HepG2 (cell line): ENCODE data around the gene DNTTIP2. TPM values are rescaled to one million over a fixed set of nuclear protein-coding genes. Genes with fewer than 3 reads are reported as not detected.

Source experiments
- AGO2 ChIP-seq: fragments of 200-400 bp; formaldehyde crosslinking; optimal IDR thresholded peaks from 2 replicates; pipeline ENCODE3; 2017; ENCODE audit warnings: mild to moderate bottlenecking, low read depth, low read length, moderate library complexity
- CBX5 ChIP-seq: sonication (generic); formaldehyde crosslinking; IDR thresholded peaks from 2 replicates; pipeline ENCODE4 v1.4.0; 2020; ENCODE audit warnings: missing genetic modification reagents, borderline replicate concordance
- CCDC6 ChIP-seq: sonication (generic); formaldehyde crosslinking; IDR thresholded peaks from 2 replicates; pipeline ENCODE4 v1.8.1; 2022; ENCODE audit warnings: mild to moderate bottlenecking, missing genetic modification reagents, moderate library complexity
- CREB1 ChIP-seq, 2 experiments: fragments of 450-650 bp in 1 of 2; IDR thresholded peaks; 2 replicates each; pipeline ENCODE4 v1.6.1; 2016 to 2017; ENCODE audit warnings: control low read depth in 1 of 2, mild to moderate bottlenecking in 1 of 2, missing compliant biosample characterization in 1 of 2, missing genetic modification characterization in 1 of 2
- GLI4 ChIP-seq: sonication (generic); formaldehyde crosslinking; IDR thresholded peaks from 2 replicates; pipeline ENCODE4 v1.5.1; 2020; ENCODE audit warnings: missing genetic modification reagents, mild to moderate bottlenecking, moderate library complexity, borderline replicate concordance
- GTF2F1 ChIP-seq: fragments of 150-350 bp; IDR thresholded peaks from 2 replicates; pipeline ENCODE4 v1.6.1; 2014; ENCODE audit warnings: low read length
- HMG20A ChIP-seq: IDR thresholded peaks from 2 replicates; pipeline ENCODE4 v1.6.1; 2016; ENCODE audit warnings: borderline replicate concordance
- MTF1 ChIP-seq: sonication (generic); formaldehyde crosslinking; IDR thresholded peaks from 2 replicates; pipeline ENCODE4 v1.5.0; 2020; ENCODE audit warnings: missing genetic modification reagents
- SATB2 ChIP-seq: sonication (generic); formaldehyde crosslinking; IDR thresholded peaks from 2 replicates; pipeline ENCODE4 v1.5.0; 2020; ENCODE audit warnings: missing genetic modification reagents
- ZBTB20 ChIP-seq: sonication (generic); formaldehyde crosslinking; IDR thresholded peaks from 2 replicates; pipeline ENCODE4 v1.8.1; 2023; ENCODE audit warnings: missing genetic modification reagents, low read depth, mild to moderate bottlenecking, borderline replicate concordance
- ZBTB7B ChIP-seq: sonication (generic); formaldehyde crosslinking; IDR thresholded peaks from 2 replicates; pipeline ENCODE4 v1.4.0; 2020; ENCODE audit warnings: missing genetic modification reagents
- ZFP37 ChIP-seq: sonication (generic); formaldehyde crosslinking; IDR thresholded peaks from 2 replicates; pipeline ENCODE4 v1.4.0; 2020; ENCODE audit warnings: missing genetic modification reagents, borderline replicate concordance
- ZKSCAN1 ChIP-seq: fragments of 150-350 bp; IDR thresholded peaks from 2 replicates; pipeline ENCODE4 v1.6.1; 2014; ENCODE audit warnings: low read length
- ZNF317 ChIP-seq: sonication (generic); formaldehyde crosslinking; IDR thresholded peaks from 2 replicates; pipeline ENCODE4 v1.5.0; 2020; ENCODE audit warnings: mild to moderate bottlenecking, missing genetic modification reagents
- ZNF543 ChIP-seq: sonication (generic); formaldehyde crosslinking; IDR thresholded peaks from 2 replicates; pipeline ENCODE4 v1.4.0; 2020; ENCODE audit warnings: mild to moderate bottlenecking, missing genetic modification reagents
- ZNF562 ChIP-seq: sonication (generic); formaldehyde crosslinking; IDR thresholded peaks from 2 replicates; pipeline ENCODE4 v1.8.0; 2022; ENCODE audit warnings: missing genetic modification reagents, borderline replicate concordance
- polyA plus RNA-seq, 8 experiments: library from polyadenylated mRNA; depleted of rRNA in 3 of 8; stranded (reverse) in 7 of 8; unstranded in 1 of 8; fragments of >200 nt; fragmentation: Illumina TruSeq in 4 of 8; extraction: Trizol in 4 of 8; gene quantifications; 2 replicates each; pipeline versions ENCODE4 v1.2.1 to v1.2.3, GENCODE V29; 2011 to 2016; ENCODE audit warnings: low read depth in 4 of 8, missing spikeins in 1 of 8, mixed read lengths in 1 of 8; ENCODE audit not compliant: insufficient read depth in 1 of 8
- total RNA-seq, 5 experiments: library from RNA; depleted of rRNA; stranded (reverse); fragments of >200 nt; fragmentation: Illumina TruSeq; extraction: Trizol; gene quantifications; 2 replicates each; pipeline ENCODE4 v1.2.3, GENCODE V29; 2016; ENCODE audit warnings: low read depth in 1 of 5
- TF ChIP-seq, protein P1 (sequence below): sonication (generic); formaldehyde crosslinking; IDR thresholded peaks from 2 replicates; pipeline ENCODE4 v1.9.0; 2021; ENCODE audit warnings: missing genetic modification reagents, borderline replicate concordance
- TF ChIP-seq, protein P2 (sequence below): sonication (generic); formaldehyde crosslinking; IDR thresholded peaks from 2 replicates; pipeline ENCODE4 v1.8.1; 2023; ENCODE audit warnings: missing genetic modification reagents, inconsistent platforms, borderline replicate concordance
- TF ChIP-seq, protein P3 (sequence below), 2 experiments: sonication (generic) in 1 of 2; formaldehyde crosslinking in 1 of 2; IDR thresholded peaks; 2 replicates each; pipeline versions ENCODE4 v1.4.0 to v1.6.1; 2018 to 2020; ENCODE audit warnings: missing genetic modification reagents in 2 of 2, borderline replicate concordance in 1 of 2, low read depth in 1 of 2, mild to moderate bottlenecking in 1 of 2, missing biosample characterization in 1 of 2
- TF ChIP-seq, protein P4 (sequence below): sonication (generic); formaldehyde crosslinking; IDR thresholded peaks from 2 replicates; pipeline ENCODE4 v1.5.1; 2020; ENCODE audit warnings: missing genetic modification reagents, mild to moderate bottlenecking, borderline replicate concordance

Gene DNTTIP2
- total and polyA plus RNA-seq, 2 of the 13 experiments (the other 11 are each of a cell fraction or from before 2014, with no cell fraction given): 11.4 to 63.3 TPM

DNA sequence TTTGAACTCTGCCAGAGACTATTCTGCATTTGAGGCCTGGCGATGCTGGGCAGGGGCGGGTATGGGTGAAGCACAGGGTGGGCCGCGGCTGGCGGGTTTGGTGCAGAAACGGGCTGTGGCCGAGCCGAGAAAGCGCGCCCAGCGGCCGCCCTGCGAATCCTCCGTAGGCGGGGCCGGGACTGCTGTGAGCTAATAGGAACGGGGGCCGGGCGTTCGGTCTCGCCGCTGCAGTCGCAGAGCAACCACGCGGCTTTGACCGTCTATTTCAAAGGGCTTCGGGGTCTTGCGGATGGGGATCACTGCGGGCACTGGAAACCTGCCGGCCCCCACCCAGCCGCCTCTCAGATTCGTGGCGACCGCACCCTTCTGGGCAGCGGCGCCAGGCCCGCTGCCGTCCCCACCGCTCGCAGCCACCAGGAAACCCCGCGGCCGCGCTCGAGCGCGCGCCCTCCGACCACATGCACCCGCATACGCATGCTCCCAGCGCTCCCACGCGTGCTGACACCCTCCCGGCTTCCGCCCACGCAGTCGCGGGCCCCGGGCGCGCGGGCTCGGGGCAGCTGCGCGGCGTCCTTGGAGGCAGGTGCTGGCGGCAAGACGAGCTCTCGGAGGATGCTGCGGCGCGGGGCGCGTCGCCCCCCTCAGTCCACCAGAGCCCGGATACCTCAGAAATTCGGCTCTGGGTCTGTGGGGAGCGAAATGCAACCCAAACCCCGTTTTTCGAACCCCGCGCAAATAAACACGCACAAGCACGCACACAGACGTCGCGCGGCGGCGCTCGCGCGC is 32.6 kb downstream of the DNTTIP2 start (continued):
- TF ChIP-seq CCDC6 (no peak), CREB1 (IDR thresholded peaks at IDR 0.05) (no peak), CREB1 (CRISPR knock-in tag; IDR thresholded peaks at IDR 0.05) (no peak), SATB2 (CRISPR knock-in tag) (no peak; the same call in 1 of the 2 replicates), ZBTB20 (peak; percentile 37; the same call in 1 of the 2 replicates), ZFP37 (CRISPR knock-in tag) (no peak), ZNF562 (no peak), ZBTB7B (CRISPR knock-in tag) (peak; percentile 79; the same call in 1 of the 2 replicates), HMG20A (CRISPR knock-in tag) (no peak), GLI4 (CRISPR knock-in tag) (no peak; the same call in 1 of the 2 replicates), ZNF543 (CRISPR knock-in tag) (peak; percentile 40; the same call in 1 of the 2 replicates), GTF2F1 (no peak), AGO2 (peak; percentile 84), ZKSCAN1 (no peak), MTF1 (CRISPR knock-in tag) (no peak), ZNF317 (CRISPR knock-in tag) (no peak), CBX5 (no peak)
- TF ChIP-seq, protein P1, sequence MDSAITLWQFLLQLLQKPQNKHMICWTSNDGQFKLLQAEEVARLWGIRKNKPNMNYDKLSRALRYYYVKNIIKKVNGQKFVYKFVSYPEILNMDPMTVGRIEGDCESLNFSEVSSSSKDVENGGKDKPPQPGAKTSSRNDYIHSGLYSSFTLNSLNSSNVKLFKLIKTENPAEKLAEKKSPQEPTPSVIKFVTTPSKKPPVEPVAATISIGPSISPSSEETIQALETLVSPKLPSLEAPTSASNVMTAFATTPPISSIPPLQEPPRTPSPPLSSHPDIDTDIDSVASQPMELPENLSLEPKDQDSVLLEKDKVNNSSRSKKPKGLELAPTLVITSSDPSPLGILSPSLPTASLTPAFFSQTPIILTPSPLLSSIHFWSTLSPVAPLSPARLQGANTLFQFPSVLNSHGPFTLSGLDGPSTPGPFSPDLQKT (CRISPR knock-in tag): no peak
- TF ChIP-seq, protein P2, sequence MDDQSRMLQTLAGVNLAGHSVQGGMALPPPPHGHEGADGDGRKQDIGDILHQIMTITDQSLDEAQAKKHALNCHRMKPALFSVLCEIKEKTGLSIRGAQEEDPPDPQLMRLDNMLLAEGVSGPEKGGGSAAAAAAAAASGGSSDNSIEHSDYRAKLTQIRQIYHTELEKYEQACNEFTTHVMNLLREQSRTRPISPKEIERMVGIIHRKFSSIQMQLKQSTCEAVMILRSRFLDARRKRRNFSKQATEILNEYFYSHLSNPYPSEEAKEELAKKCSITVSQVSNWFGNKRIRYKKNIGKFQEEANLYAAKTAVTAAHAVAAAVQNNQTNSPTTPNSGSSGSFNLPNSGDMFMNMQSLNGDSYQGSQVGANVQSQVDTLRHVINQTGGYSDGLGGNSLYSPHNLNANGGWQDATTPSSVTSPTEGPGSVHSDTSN (CRISPR knock-in tag): 0 out of 2 replicates have a peak, but pooled peaks have one; percentile 81
- TF ChIP-seq, protein P3, sequence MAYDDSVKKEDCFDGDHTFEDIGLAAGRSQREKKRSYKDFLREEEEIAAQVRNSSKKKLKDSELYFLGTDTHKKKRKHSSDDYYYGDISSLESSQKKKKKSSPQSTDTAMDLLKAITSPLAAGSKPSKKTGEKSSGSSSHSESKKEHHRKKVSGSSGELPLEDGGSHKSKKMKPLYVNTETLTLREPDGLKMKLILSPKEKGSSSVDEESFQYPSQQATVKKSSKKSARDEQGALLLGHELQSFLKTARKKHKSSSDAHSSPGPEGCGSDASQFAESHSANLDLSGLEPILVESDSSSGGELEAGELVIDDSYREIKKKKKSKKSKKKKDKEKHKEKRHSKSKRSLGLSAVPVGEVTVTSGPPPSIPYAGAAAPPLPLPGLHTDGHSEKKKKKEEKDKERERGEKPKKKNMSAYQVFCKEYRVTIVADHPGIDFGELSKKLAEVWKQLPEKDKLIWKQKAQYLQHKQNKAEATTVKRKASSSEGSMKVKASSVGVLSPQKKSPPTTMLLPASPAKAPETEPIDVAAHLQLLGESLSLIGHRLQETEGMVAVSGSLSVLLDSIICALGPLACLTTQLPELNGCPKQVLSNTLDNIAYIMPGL (CRISPR knock-in tag; IDR thresholded peaks at IDR 0.05; ENCODE audit: borderline replicate concordance in 1 of 2, low read depth in 1 of 2): peak; percentile 84 to 93; a peak in 3 of 4 replicates
- TF ChIP-seq, protein P4, sequence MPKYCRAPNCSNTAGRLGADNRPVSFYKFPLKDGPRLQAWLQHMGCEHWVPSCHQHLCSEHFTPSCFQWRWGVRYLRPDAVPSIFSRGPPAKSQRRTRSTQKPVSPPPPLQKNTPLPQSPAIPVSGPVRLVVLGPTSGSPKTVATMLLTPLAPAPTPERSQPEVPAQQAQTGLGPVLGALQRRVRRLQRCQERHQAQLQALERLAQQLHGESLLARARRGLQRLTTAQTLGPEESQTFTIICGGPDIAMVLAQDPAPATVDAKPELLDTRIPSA (CRISPR knock-in tag): no peak
